Cortex of kidney (tissue), 1 donor: ENCODE data around the gene OPCML.
"Not testable (repeated sequence)": the region's sequence is repeated elsewhere in the genome, so short reads cannot be mapped to it uniquely, and the experiment has no call there.

Experiments used
- DNase-seq: peaks from one replicate; lab custom pipeline; 2025; lab: John Stamatoyannopoulos, UW

Gene OPCML

DNA sequence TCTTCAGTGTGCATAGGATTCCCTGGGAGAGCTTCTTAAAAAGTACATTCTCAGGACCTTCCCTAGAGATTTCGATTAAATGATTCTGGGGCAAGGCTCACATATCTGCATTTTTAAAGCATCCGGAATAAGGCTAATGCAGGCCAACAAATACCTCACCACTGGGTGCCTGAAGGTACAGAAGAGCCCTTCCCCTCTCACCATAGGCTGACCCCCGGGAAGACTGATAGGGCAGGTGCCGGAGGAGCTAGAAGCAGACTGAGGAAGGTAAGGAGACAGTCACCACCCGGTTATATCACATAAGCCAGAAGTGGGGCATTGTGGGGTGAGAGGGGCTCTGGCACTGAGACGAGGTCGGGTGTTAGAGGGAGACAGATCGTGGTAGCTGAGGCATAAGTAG, 1102.6 kb downstream of the OPCML start:
- no peak for DNase-seq

DNA sequence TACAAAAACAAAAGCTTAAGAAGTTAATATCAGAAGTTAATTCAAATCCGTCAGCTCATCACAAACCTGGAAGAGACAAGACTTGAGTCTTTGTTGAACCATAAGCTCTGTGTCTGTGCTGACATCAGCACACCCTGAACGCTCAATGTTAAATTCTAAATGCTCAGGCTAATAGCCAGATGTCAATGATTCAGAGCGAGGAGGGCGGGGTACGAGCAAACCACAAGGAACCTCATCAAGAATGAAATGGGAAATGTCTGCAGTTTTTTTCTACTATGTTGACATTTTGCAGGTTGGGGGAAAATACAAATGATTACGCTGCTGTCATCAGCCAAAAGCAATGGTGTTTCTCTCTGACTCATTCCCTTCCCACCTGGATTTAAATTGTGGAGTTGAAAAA, 1104.7 kb downstream of the OPCML start:
- DNase-seq, result no peak

DNA sequence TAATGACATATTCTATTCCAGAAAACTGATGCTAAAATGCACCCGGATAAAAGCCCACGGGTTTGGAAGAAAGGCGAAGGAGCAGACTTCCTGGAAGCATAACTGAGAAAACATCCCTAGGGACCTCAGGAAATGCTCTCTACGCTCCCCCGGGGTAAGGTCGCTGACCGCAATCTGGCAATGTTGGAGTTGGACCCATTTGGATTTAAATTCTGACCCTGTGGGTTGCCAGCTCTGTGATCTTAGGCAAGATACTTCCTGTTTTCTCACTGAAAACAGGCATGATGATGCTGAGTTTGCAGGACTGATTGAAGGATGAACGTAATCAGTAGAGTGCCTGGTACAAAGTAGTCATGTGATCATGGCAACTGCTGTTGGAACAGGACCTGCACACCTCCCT, 1107.9 kb downstream of the OPCML start:
- DNase-seq, result no peak

DNA sequence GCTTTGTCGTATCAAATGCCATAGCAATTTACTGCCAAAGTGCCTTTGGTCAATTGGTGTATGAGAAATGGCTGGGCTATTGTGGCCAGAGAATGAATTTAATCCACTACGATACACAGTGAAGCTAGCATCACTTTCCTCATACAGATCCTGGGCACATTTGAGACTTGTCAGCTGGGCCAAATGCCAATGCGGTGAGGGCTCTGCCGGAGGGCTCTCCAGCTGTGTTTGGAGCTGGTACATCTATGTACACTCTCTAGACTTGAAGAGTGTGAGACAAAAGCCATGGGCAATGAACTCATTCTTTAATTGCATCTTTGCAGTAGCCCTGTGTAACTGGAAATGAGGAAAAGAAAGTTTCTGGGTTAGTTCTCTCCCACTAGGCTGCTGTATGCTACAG, 1109.0 kb downstream of the OPCML start:
- no peak for DNase-seq

DNA sequence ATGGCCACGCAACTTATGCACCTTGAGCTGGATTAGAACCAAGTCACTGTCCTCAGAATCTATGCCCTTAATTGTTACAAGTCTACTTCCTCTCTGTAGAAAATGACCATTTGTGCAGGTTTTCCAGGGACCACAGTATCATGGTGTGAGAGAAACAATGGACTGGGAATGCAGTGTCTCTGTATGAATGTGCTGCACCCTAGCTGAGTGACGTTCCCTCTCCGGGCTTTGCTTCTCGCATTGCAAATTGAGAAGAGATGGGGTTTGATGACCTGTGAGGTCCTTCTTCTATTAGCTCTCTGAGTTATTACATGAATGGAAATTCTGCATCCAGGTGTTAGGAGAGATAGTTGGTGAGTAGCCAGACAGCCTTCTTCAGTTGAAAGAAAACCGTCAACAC, 1109.6 kb downstream of the OPCML start:
- DNase-seq, result no peak

DNA sequence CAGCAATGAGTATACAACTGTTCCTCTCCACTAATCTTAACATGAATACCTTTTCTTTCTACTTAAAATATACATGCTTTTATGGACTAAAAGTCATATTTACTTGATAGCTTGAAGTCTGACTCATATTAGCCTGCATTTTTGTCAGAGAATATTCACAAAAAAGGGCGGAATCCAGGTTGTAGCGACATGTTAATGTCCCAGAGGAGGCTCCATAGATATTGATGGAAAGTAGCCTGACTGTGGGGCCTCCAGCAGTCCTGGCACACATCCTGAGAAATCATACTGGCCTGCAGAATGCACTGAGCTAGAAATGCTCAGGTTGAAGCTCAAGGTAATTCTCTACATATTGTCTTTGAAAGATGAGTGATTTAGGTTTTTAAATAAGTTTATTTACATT, 1110.7 kb downstream of the OPCML start:
- DNase-seq, result no peak

DNA sequence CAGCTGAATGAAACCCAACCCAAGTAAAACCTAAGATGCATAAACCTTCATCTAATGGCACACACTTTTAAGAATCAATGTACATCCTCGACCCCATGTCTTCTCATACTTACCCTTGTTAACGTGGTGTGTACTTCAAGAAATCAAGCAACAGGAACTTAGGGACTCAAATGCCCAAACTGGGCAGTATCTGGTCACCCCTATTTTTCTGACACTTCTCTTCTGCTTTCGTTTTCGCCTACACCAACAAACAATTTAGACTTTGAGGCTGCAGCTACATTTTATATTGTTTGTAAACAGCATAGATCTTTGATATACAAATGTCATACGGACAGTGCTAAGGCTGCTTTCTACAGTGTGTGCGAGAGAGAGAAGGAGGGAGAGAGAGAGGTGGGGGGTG, 1117.8 kb downstream of the OPCML start:
- DNase-seq, result no peak

DNA sequence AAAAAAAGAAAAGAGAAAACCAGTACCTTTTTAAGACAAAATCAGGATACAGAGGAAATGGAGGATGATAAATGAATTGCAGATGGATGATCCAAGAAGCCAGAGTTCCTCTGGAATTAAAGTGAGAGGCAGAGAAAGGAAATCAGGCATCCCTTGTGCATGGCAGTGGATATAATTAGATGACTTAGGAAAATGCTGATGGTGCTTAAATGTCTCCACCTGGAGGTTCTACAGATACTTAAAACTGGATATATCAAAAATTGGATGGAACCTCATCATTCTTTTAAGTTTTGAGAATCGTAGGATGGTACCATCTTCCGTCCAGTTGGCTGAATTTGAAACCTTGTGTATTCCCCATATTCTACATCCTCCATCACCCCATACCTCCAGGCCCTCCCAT, 1121.9 kb downstream of the OPCML start:
- no peak for DNase-seq

DNA sequence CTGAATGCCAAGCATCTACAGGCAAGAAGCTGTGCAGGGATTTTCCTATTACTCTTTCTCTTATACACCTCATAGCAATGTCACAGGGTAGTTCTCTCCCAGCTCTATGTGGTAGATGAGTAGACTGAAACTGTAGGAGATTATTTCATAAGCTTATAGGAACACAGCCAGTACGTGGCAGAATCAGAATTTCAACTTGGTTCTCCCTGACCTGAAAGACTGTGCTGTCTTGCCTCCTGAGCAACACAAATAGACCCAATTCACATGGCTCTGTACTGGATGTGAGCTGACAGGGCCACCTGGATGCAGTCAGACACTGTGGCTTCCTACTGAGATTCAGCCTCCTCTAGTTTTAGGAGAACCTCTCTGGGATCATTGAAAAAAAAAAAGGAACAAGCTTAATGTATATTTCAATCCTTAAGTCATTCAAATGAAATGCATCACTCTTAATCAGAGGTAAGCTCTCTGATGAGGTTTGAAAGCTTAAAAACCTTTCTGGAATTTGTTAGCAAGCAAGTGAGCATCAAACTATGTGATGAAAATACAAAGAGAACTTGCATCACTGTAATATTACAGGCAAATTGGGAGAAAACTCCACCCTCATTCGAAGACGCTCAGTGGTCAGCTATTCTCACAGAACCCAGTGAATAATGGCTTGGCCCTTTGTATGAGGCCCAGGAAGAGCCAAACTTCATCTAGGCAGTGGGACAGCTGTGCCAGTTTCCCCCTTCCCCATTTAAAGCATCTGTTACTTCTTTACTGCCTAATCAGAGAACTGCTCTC, 1122.5 kb downstream of the OPCML start:
- DNase-seq, result no peak

DNA sequence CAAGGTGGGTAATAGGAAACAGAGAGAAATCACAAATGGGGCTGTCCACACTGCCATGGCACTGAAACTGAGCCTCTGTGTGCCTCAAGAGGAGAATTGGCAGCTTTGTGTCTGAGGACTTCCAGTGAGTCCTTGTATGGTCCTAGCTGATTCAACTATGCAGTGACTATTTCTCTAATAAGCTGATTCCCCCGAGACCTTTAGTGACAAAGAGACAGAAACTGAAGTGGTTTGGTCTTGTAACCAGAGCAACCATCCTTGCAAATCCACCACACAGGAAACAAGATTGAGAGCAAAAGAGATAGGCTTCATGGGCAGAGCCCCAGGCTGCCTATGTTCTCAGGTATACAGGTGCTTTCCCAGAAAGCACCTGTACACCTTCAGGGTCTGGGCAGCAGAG, 1123.4 kb downstream of the OPCML start:
- no peak for DNase-seq

DNA sequence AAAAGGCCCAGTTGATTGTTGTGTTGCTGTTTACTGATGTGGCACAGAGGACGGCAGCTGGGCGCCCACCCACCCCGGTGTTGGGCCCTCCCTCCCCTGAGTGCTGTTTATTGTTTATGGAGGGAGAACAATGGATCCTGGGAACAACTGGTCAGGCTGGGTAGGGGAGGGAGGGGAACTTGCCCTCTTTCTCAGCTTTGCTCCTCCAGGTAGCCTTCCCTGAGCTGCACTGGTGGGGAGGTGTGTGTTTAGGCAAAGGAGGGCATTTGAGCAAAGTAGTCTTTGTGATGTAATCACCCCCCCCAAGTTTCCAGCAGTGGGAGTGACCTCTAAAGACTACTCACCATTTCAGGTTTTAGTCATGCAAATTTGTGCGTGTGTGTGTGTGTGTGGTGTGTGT, 1126.6 kb downstream of the OPCML start:
- DNase-seq, result no peak

DNA sequence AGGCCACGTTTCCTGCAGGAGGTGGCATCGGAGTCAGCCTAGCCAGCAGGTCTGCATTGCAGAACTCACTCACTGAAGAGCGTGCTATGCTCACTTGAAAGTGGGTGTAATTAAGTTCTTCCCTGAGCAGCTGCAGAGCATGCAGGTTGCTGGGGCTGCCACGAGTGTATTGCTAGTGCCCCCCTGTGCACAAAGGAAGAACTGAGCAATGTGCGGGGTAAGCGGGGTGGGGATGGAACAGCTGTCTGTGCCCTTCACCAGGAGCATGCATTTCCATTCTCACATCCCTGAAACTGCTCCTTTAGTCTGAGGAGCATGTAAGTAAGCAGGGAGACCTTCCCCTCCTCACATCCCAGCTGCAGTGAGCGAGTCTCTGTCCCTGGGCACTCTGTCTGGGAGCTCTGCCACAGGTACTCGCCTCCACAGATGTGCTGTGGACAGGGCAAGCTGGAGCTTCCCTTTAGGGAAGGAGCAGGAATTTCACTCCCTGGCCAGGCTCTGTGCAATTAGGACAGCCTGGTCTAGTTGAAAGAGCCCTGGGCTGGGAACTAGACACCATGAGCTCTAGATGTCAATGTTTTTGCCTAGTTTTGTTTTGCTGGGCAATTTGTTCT, 1130.1 kb downstream of the OPCML start:
- no peak for DNase-seq

DNA sequence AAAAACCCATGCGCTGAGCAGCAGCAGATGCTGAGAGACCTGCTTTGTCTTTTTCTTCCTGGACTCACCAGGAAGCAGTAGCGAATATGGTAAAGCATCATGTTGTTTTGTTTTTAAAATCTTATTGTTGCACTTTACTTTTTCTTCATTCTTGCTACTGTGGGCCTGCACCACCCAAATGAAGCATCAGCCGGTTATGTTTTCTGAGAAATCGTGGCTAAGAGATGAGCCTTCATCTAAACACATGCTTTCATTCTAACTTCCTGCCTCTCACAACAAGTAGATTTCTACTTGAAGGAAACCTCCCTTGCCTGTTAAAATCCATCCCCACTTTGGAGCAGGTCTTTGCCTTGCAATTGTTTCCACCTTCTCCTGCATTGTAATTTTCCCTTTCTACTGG, 1136.0 kb downstream of the OPCML start:
- no peak for DNase-seq

DNA sequence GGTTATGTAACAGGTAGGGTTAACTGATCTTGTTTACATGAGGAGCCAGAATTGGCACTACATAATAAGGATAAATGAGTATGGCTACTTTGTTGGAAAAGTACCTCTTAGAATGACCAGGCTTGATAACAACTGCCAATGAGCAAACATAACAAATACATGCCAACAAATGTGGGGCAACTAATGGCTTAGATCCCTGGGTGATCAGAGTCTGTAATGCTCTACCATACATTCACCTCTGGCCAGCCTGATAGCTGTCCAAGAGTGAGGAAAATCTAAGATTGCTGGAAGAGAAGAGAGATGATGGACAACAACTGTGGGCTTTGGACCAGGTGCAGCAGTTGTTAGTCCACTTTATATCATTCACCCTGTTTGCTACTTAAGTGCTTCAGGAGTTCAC, 1136.9 kb downstream of the OPCML start:
- no peak for DNase-seq

DNA sequence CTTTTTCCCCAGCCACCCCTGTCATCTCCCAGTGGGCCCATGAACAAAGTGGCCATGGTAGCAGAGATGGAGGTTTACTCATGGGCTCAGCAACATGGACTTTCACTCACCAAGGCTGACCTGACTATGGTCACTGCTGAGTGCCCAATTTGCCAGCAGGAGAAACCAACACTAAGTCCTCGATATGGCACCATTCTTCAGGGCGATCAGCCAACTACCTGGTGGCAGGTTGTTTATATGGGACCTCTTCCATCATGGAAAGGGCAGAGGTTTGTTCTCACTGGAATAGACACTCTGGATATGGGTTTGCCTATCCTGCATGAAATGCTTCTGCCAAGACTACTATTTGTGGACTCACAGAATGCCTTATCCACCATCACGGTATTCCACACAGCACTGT, 1152.8 kb downstream of the OPCML start:
- DNase-seq, result no peak

DNA sequence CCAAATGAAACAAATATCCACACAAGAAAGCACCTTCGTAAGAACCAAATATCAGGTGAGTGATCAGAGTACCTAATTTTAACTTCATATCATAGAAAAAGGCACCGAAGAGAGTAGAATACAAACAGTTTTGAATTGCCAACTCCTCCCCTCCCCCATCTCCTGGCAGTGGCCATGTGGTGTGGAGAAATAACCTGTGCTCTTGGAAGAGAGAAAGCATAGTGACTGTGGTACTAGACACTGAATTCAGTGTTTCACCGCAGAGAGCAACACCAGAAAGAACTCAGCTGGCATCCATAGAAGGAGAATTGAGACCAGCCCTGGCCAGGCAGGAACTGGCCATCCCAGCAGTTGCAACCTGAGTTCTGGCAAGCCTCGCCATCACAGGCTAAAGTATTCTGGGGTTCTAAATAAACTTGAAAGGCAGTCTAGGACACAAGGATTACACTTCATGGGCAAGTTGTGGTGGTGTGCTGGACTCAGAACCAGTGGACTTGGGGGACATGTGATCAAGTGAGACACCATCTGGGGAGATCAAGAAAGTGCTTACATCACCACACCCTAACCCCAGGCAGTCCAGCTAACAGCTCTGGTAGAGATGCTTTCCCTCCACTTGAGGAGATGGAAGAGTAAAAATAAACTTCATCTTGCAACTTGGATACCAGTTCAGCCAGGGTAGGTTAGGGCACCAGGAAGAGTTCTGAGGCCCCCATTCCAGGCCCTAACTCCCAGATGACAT, 1158.7 kb downstream of the OPCML start:
- DNase-seq, result no peak

DNA sequence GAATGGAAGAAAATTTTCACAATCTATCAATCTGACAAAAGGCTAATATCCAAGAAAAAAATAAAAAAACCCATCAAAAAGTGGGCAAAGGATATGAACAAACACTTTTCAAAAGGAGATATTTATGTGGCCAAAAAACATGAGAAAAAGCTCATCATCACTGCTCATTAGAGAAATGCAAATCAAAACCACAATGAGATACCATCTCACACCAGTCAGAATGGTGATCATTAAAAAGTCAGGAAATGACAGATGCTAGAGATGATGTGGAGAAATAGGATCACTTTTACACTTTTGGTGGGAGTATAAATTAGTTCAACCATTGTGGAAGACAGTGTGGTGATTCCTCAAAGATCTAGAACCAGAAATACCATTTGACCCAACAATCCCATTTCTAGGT, 1162.2 kb downstream of the OPCML start:
- DNase-seq, result not testable (repeated sequence)

DNA sequence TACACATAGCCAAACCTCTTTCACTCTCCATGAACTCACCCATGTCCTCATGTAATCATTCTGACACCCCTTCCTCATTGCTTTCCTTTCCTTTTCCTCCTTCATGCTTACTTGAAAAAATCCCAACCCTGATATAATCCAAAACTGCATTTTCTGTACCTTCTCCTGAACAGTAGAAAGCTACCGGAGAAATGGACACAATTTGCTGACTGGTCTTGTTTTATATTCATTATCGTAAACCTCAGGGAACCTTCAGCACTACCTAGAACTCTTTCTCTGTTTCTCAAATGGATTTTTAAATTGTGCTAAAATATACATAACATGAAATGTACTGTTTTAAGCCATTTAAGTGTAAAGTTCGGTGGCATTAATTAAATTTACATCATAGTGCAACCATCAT, 1165.0 kb downstream of the OPCML start:
- DNase-seq, result no peak

DNA sequence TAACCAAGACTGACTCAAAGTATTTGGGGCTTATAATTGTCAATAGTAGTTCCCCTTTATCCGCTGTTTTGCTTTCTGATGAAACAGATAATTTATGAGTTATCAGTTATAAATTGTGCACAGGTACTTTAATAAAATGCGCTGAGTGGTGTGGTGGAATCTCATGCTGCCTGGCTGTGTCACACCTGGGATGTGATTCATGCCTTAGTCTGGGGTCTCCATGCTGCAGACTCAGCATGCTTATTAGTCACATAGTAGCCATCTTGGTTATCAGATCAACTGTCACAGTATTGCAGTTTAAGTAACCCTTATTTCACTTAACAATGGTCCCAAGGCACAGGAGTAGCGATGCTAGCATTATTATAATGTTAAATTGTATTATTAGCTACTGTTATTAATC, 1166.7 kb downstream of the OPCML start:
- DNase-seq, result no peak
